UCSD-AML1 (cell line): ENCODE measurements around the gene RIPK1.

Source experiments
- DNase-seq: peaks from one replicate; lab custom pipeline; 2025; ENCODE audit not compliant: unreplicated experiment; lab: John Stamatoyannopoulos, UW

RIPK1 gene

GRCh38 chr6:3159805-3160781 lies 91.8 kb downstream of the RIPK1 start:
- no peak for DNase-seq

- DNase-seq: no peak
Measured at GRCh38 chr6:3162067-3162497, 93.8 kb downstream of the RIPK1 start.

GRCh38 chr6:3162565-3163247 lies 94.4 kb downstream of the RIPK1 start:
- peak; percentile 61 for DNase-seq

- DNase-seq: no peak
Measured at GRCh38 chr6:3163248-3163594, 94.9 kb downstream of the RIPK1 start.

GRCh38 chr6:3164388-3164787 lies 96.1 kb downstream of the RIPK1 start:
- no peak for DNase-seq
